Measurements from ENCODE around the gene COG1. TPM values are rescaled to one million over a fixed set of nuclear protein-coding genes. Genes with fewer than 3 reads are reported as not detected.
A peak's percentile ranks its signal among the peaks of the same experiment; 100 is the strongest.

COG1 gene
- total and polyA plus RNA-seq, 9 of the 15 experiments (the other 6 are each of a cell fraction or from before 2014, with no cell fraction given), result 9.5 to 26.8 (median 12.9) TPM

GRCh38 chr17:73192894-73193701 is at the start of gene COG1 (continued):
- TF ChIP-seq ARHGAP35 (IDR thresholded peaks at IDR 0.05; ENCODE audit: partially characterized antibody), result no peak
- no peak for TF ChIP-seq ZNF785 (CRISPR knock-in tag; IDR thresholded peaks at IDR 0.05)
- TF ChIP-seq, protein P1, sequence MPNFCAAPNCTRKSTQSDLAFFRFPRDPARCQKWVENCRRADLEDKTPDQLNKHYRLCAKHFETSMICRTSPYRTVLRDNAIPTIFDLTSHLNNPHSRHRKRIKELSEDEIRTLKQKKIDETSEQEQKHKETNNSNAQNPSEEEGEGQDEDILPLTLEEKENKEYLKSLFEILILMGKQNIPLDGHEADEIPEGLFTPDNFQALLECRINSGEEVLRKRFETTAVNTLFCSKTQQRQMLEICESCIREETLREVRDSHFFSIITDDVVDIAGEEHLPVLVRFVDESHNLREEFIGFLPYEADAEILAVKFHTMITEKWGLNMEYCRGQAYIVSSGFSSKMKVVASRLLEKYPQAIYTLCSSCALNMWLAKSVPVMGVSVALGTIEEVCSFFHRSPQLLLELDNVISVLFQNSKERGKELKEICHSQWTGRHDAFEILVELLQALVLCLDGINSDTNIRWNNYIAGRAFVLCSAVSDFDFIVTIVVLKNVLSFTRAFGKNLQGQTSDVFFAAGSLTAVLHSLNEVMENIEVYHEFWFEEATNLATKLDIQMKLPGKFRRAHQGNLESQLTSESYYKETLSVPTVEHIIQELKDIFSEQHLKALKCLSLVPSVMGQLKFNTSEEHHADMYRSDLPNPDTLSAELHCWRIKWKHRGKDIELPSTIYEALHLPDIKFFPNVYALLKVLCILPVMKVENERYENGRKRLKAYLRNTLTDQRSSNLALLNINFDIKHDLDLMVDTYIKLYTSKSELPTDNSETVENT (CRISPR knock-in tag; IDR thresholded peaks at IDR 0.05), result peak; percentile 64
- TF ChIP-seq TAF7 (tag; IDR thresholded peaks at IDR 0.05), result peak; percentile 78; the same call in 1 of the 2 replicates
- no peak for TF ChIP-seq IRF1 (CRISPR knock-in tag; IDR thresholded peaks at IDR 0.05; ENCODE audit: borderline replicate concordance)
- no peak for TF ChIP-seq CAMTA2 (CRISPR knock-in tag; conservative IDR thresholded peaks at IDR 0.05)
- no peak for TF ChIP-seq ZNF263 (CRISPR knock-in tag; IDR thresholded peaks at IDR 0.05; ENCODE audit: borderline replicate concordance)
- TF ChIP-seq ELF1 (tag; IDR thresholded peaks at IDR 0.05), result peak; percentile 83
- no peak for TF ChIP-seq TGIF2 (CRISPR knock-in tag; IDR thresholded peaks at IDR 0.05)
- no peak for TF ChIP-seq ZNF551 (CRISPR knock-in tag; IDR thresholded peaks at IDR 0.05)
- TF ChIP-seq ZNF197 (CRISPR knock-in tag; IDR thresholded peaks at IDR 0.05; ENCODE audit: low read depth), result no peak
- peak; percentile 86 for TF ChIP-seq KDM5B (IDR thresholded peaks at IDR 0.05; ENCODE audit: insufficient replicate concordance, low read depth, low read length)
- no peak for TF ChIP-seq ZNF316 (IDR thresholded peaks at IDR 0.05)
- TF ChIP-seq, protein P2, sequence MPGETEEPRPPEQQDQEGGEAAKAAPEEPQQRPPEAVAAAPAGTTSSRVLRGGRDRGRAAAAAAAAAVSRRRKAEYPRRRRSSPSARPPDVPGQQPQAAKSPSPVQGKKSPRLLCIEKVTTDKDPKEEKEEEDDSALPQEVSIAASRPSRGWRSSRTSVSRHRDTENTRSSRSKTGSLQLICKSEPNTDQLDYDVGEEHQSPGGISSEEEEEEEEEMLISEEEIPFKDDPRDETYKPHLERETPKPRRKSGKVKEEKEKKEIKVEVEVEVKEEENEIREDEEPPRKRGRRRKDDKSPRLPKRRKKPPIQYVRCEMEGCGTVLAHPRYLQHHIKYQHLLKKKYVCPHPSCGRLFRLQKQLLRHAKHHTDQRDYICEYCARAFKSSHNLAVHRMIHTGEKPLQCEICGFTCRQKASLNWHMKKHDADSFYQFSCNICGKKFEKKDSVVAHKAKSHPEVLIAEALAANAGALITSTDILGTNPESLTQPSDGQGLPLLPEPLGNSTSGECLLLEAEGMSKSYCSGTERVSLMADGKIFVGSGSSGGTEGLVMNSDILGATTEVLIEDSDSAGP (CRISPR knock-in tag; IDR thresholded peaks at IDR 0.05), result no peak
- TF ChIP-seq RUNX1 (IDR thresholded peaks at IDR 0.05; ENCODE audit: low read depth), result no peak
- no peak for TF ChIP-seq TAF15 (IDR thresholded peaks at IDR 0.05; ENCODE audit: low read depth, low read length)
- TF ChIP-seq CREB1 (IDR thresholded peaks at IDR 0.05), result 0 out of 2 replicates have a peak, but pooled peaks have one; percentile 14
- TF ChIP-seq CREB1 (CRISPR knock-in tag; IDR thresholded peaks at IDR 0.05), result no peak; the same call in 1 of the 2 replicates
- no peak for TF ChIP-seq ARNT (IDR thresholded peaks at IDR 0.05)
- no peak for TF ChIP-seq CCAR2 (IDR thresholded peaks at IDR 0.05; ENCODE audit: low read depth, low read length)
- no peak for TF ChIP-seq FOXK1 (CRISPR knock-in tag; IDR thresholded peaks at IDR 0.05; ENCODE audit: borderline replicate concordance)
- TF ChIP-seq NR4A1 (CRISPR knock-in tag; IDR thresholded peaks at IDR 0.05), result no peak
- TF ChIP-seq NR4A1 (tag; IDR thresholded peaks at IDR 0.05), result no peak
- no peak for TF ChIP-seq CHD4 (IDR thresholded peaks at IDR 0.05; ENCODE audit: insufficient read depth, insufficient replicate concordance, low read depth, low read length, poor library complexity, severe bottlenecking)

Data from K562 (cell line).